Natural killer cell treated with Interleukin-12 subunit alpha and Interleukin-12 subunit beta and Interleukin-15 and Interleukin-18, amount 100 ng/mL, for 72 hours (primary cell): ENCODE results near the gene SEMA6A. TPM values are rescaled to one million over a fixed set of nuclear protein-coding genes. Genes with fewer than 3 reads are reported as not detected.

ENCODE experiments used
- ATAC-seq, 2 donors: fragments of 150-1000 bp; cut with Tn5 transposase in 1 of 2; sonication (Bioruptor Pico), chemical (Tn5 transposase) in 1 of 2; 2 replicates each; pipeline ENCODE4 v1.10.0; 2021
- DNase-seq: peaks from one replicate; pipeline ENCODE4 v3.0.0; 2022; ENCODE audit warnings: low spot score
- H3K27ac Mint-ChIP-seq, 2 donors: 1 replicate in 1 of 2; 2 replicates in 1 of 2; pipeline ENCODE4 v1.8.0; 2022; ENCODE audit warnings: mixed read lengths in 2 of 2, mild to moderate bottlenecking in 1 of 2, moderate library complexity in 1 of 2
- H3K27me3 Mint-ChIP-seq, 2 donors: 1 replicate in 1 of 2; 2 replicates in 1 of 2; pipeline ENCODE4 v1.8.0; 2022; ENCODE audit warnings: mixed read lengths in 2 of 2
- H3K36me3 Mint-ChIP-seq: one replicate; pipeline ENCODE4 v1.8.0; 2022; ENCODE audit warnings: mixed read lengths
- H3K4me1 Mint-ChIP-seq, 2 donors: 1 replicate in 1 of 2; 2 replicates in 1 of 2; pipeline ENCODE4 v1.8.0; 2022; ENCODE audit warnings: low read depth in 2 of 2, mixed read lengths in 2 of 2, mild to moderate bottlenecking in 1 of 2
- H3K4me3 Mint-ChIP-seq: one replicate; pipeline ENCODE4 v1.8.0; 2022; ENCODE audit warnings: mixed read lengths
- H3K9me3 Mint-ChIP-seq: 2 replicates; pipeline ENCODE4 v1.8.0; 2022; ENCODE audit warnings: mixed read lengths
- total RNA-seq, 2 donors: library from RNA; stranded (reverse); gene quantifications; one replicate each; pipeline ENCODE4 v1.2.3, GENCODE V29; 2022

The SEMA6A gene
- total RNA-seq, 2 donors from 2014 or later = not detected

- Mint-ChIP-seq H3K36me3 (peaks cover 4% of the 10 kb centered on the region), H3K27me3 (no peaks in the 10 kb centered on the region), H3K4me1 (no peaks in the 10 kb centered on the region), H3K9me3 (no peaks in the 10 kb centered on the region), H3K4me3 (no peak overlapping the region), H3K27ac (no peak overlapping the region)
- DNase-seq (no peak), ATAC-seq (no peak)
These were observed 150.9 kb downstream of the SEMA6A start for GRCh38 chr5:116423587-116424257.

- ATAC-seq = no peak
- Mint-ChIP-seq H3K36me3 (peaks cover 4% of the 10 kb centered on the region), H3K9me3 (no peaks in the 10 kb centered on the region), H3K4me1 (no peaks in the 10 kb centered on the region), H3K27me3 (no peaks in the 10 kb centered on the region), H3K4me3 (no peak overlapping the region), H3K27ac (no peak overlapping the region)
- no peak for DNase-seq
These were observed 151.5 kb downstream of the SEMA6A start for GRCh38 chr5:116423141-116423540.

GRCh38 chr5:116421080-116421629 is 153.5 kb downstream of the SEMA6A start:
- H3K27ac Mint-ChIP-seq = no peak overlapping the region
- ATAC-seq (no peak), DNase-seq (no peak)
- peaks cover 8% of the 10 kb centered on the region for H3K36me3 Mint-ChIP-seq
- H3K4me3 Mint-ChIP-seq = no peak overlapping the region
- H3K4me1 Mint-ChIP-seq = no peaks in the 10 kb centered on the region
- H3K9me3 Mint-ChIP-seq = no peaks in the 10 kb centered on the region
- H3K27me3 Mint-ChIP-seq = no peaks in the 10 kb centered on the region

GRCh38 chr5:116420540-116420939 is 154.1 kb downstream of the SEMA6A start:
- DNase-seq (no peak), ATAC-seq (no peak)
- Mint-ChIP-seq H3K9me3 (no peaks in the 10 kb centered on the region), H3K4me3 (no peak overlapping the region), H3K36me3 (peaks cover 8% of the 10 kb centered on the region), H3K27ac (no peak overlapping the region), H3K27me3 (no peaks in the 10 kb centered on the region), H3K4me1 (no peaks in the 10 kb centered on the region)

GRCh38 chr5:116419258-116419657 is 155.4 kb downstream of the SEMA6A start:
- Mint-ChIP-seq H3K9me3 (no peaks in the 10 kb centered on the region), H3K4me3 (no peak overlapping the region), H3K27ac (no peak overlapping the region), H3K27me3 (no peaks in the 10 kb centered on the region), H3K4me1 (no peaks in the 10 kb centered on the region), H3K36me3 (peaks cover 4% of the 10 kb centered on the region)
- no peak for ATAC-seq
- no peak for DNase-seq

GRCh38 chr5:116418774-116419173 is 155.8 kb downstream of the SEMA6A start:
- H3K27ac Mint-ChIP-seq = no peak overlapping the region
- H3K36me3 Mint-ChIP-seq = peaks cover 4% of the 10 kb centered on the region
- no peak overlapping the region for H3K4me3 Mint-ChIP-seq

GRCh38 chr5:116418016-116418415 is 156.6 kb downstream of the SEMA6A start:
- Mint-ChIP-seq H3K36me3 (peaks cover 10% of the 10 kb centered on the region), H3K27me3 (no peaks in the 10 kb centered on the region), H3K4me1 (no peaks in the 10 kb centered on the region), H3K9me3 (no peaks in the 10 kb centered on the region), H3K4me3 (no peak overlapping the region), H3K27ac (no peak overlapping the region)
- DNase-seq (no peak), ATAC-seq (no peak)

More at GRCh38 chr5:116418774-116419173, 155.8 kb downstream of the SEMA6A start:
- Mint-ChIP-seq H3K9me3 (no peaks in the 10 kb centered on the region), H3K4me1 (no peaks in the 10 kb centered on the region), H3K27me3 (no peaks in the 10 kb centered on the region)
- DNase-seq = no peak
- no peak for ATAC-seq

- Mint-ChIP-seq H3K36me3 (peaks cover 10% of the 10 kb centered on the region), H3K4me3 (no peak overlapping the region), H3K27me3 (no peaks in the 10 kb centered on the region), H3K4me1 (no peaks in the 10 kb centered on the region), H3K9me3 (no peaks in the 10 kb centered on the region), H3K27ac (no peak overlapping the region)
- DNase-seq = no peak
- no peak for ATAC-seq
These were observed 158.6 kb downstream of the SEMA6A start for GRCh38 chr5:116415989-116416388.

- Mint-ChIP-seq H3K36me3 (peaks cover 10% of the 10 kb centered on the region), H3K9me3 (no peaks in the 10 kb centered on the region), H3K4me3 (no peak overlapping the region), H3K27me3 (no peaks in the 10 kb centered on the region), H3K27ac (no peak overlapping the region), H3K4me1 (no peaks in the 10 kb centered on the region)
- ATAC-seq (no peak), DNase-seq (no peak)
These were observed 159.4 kb downstream of the SEMA6A start for GRCh38 chr5:116415182-116415581.

- Mint-ChIP-seq H3K4me1 (no peaks in the 10 kb centered on the region), H3K36me3 (peaks cover 5% of the 10 kb centered on the region), H3K9me3 (no peaks in the 10 kb centered on the region), H3K27me3 (no peaks in the 10 kb centered on the region), H3K4me3 (no peak overlapping the region), H3K27ac (no peak overlapping the region)
- DNase-seq = no peak
- no peak for ATAC-seq
These were observed 163.5 kb downstream of the SEMA6A start for GRCh38 chr5:116411101-116411571.

- Mint-ChIP-seq H3K36me3 (peaks cover 5% of the 10 kb centered on the region), H3K4me3 (no peak overlapping the region), H3K9me3 (no peaks in the 10 kb centered on the region), H3K27me3 (no peaks in the 10 kb centered on the region), H3K27ac (no peak overlapping the region), H3K4me1 (no peaks in the 10 kb centered on the region)
- DNase-seq (no peak), ATAC-seq (no peak)
These were observed 164.2 kb downstream of the SEMA6A start for GRCh38 chr5:116410336-116410890.

- no peaks in the 10 kb centered on the region for H3K9me3 Mint-ChIP-seq
These were observed 164.9 kb downstream of the SEMA6A start for GRCh38 chr5:116409591-116410296.

GRCh38 chr5:116406306-116407041 is 168.1 kb downstream of the SEMA6A start:
- DNase-seq = no peak
- no peaks in the 10 kb centered on the region for H3K9me3 Mint-ChIP-seq
- H3K27ac Mint-ChIP-seq = no peak overlapping the region
- H3K36me3 Mint-ChIP-seq = no peaks in the 10 kb centered on the region
- H3K4me3 Mint-ChIP-seq = no peak overlapping the region
- no peaks in the 10 kb centered on the region for H3K27me3 Mint-ChIP-seq
- no peak for ATAC-seq
- no peaks in the 10 kb centered on the region for H3K4me1 Mint-ChIP-seq

More at GRCh38 chr5:116409591-116410296, 164.9 kb downstream of the SEMA6A start:
- ATAC-seq (no peak), DNase-seq (no peak)
- Mint-ChIP-seq H3K27ac (no peak overlapping the region), H3K4me3 (no peak overlapping the region), H3K4me1 (no peaks in the 10 kb centered on the region), H3K27me3 (no peaks in the 10 kb centered on the region), H3K36me3 (peaks cover 5% of the 10 kb centered on the region)
